ENCODE results near the gene CAPN12. TPM values are rescaled to one million over a fixed set of nuclear protein-coding genes. Genes with fewer than 3 reads are reported as not detected.

The CAPN12 gene
- total and polyA plus RNA-seq, 10 of the 15 experiments (the other 5 are each of a cell fraction or from before 2014, with no cell fraction given): 0.64 to 4.6 (median 2.0) TPM

- no peak for TF ChIP-seq MXI1 (IDR thresholded peaks at IDR 0.05; ENCODE audit: low read depth, low read length)
- TF ChIP-seq ZBTB4 (CRISPR knock-in tag; IDR thresholded peaks at IDR 0.05): no peak
- TF ChIP-seq SIN3A (IDR thresholded peaks at IDR 0.05; ENCODE audit: low read depth, low read length): no peak
- no peak for TF ChIP-seq ZNF274 (IDR thresholded peaks at IDR 0.05; ENCODE audit: insufficient read depth, insufficient read length)
- TF ChIP-seq MAX (IDR thresholded peaks at IDR 0.05; ENCODE audit: low read depth, low read length): no peak
- TF ChIP-seq NR2C2 (IDR thresholded peaks at IDR 0.05; ENCODE audit: borderline replicate concordance, control insufficient read depth, insufficient read length, low read depth): no peak
- TF ChIP-seq NBN (IDR thresholded peaks at IDR 0.05): no peak
- no peak for TF ChIP-seq MLLT1 (IDR thresholded peaks at IDR 0.05)
- TF ChIP-seq TCF7 (IDR thresholded peaks at IDR 0.05; ENCODE audit: borderline replicate concordance): no peak
- no peak for TF ChIP-seq TCF3 (IDR thresholded peaks at IDR 0.05; ENCODE audit: borderline replicate concordance, insufficient read depth, low read depth, low read length)
These were observed 10.6 kb downstream of the CAPN12 start (continued) for GRCh38 chr19:38733493-38734175.

All from GM12878 (cell line).